Upper lobe of left lung (tissue), 4 donors: ENCODE results near the gene ADAR.

Experiments used
- EP300 ChIP-seq, 4 donors: sonication (generic); formaldehyde crosslinking; IDR thresholded peaks; one replicate each; pipeline ENCODE4 v1.5.1; 2017; ENCODE audit warnings: antibody characterized with exemption in 4 of 4, control low read depth in 2 of 4
- POLR2A ChIP-seq, 4 donors: fragments of 450-650 bp; IDR thresholded peaks; one replicate each; pipeline ENCODE4 v1.5.1; 2016 to 2017; ENCODE audit warnings: antibody characterized with exemption in 4 of 4, mild to moderate bottlenecking in 2 of 4
- POLR2AphosphoS5 ChIP-seq, 2 donors: sonication (generic); formaldehyde crosslinking; IDR thresholded peaks; one replicate each; pipeline ENCODE4 v1.5.1; 2017; ENCODE audit warnings: antibody characterized with exemption in 2 of 2
- TF ChIP-seq, protein P1 (sequence below), 6 experiments: fragments of 450-650 bp in 4 of 6; fragments of 200-600 bp in 2 of 6; sonication (generic) in 2 of 6; IDR thresholded peaks; one replicate each; pipeline ENCODE4 v1.5.1; 2016 to 2019; ENCODE audit warnings: antibody characterized with exemption in 6 of 6

DNA sequence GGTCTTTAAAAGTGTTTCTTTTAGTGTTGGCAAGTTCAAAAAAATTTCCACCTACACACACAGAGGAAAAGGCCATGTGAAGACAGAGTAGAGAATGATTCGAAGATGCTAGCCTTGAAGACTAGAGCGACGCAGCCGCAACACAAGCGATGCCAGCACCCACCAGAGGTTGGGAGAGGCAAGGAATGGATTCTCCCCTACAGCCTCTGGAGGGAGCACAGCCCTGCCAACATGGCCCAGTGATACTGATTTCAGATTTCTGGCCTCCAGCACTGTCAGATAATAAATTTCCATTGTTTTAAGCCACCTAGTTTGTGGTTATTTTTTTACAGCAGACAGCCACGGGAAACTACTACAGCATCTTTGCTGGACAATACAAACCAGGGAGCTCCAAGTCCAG, 6.9 kb upstream of the ADAR start:
- TF ChIP-seq POLR2A (IDR thresholded peaks at IDR 0.05) (no peak), POLR2AphosphoS5 (IDR thresholded peaks at IDR 0.05) (no peak), EP300 (IDR thresholded peaks at IDR 0.05) (no peak)
- TF ChIP-seq, protein P1, sequence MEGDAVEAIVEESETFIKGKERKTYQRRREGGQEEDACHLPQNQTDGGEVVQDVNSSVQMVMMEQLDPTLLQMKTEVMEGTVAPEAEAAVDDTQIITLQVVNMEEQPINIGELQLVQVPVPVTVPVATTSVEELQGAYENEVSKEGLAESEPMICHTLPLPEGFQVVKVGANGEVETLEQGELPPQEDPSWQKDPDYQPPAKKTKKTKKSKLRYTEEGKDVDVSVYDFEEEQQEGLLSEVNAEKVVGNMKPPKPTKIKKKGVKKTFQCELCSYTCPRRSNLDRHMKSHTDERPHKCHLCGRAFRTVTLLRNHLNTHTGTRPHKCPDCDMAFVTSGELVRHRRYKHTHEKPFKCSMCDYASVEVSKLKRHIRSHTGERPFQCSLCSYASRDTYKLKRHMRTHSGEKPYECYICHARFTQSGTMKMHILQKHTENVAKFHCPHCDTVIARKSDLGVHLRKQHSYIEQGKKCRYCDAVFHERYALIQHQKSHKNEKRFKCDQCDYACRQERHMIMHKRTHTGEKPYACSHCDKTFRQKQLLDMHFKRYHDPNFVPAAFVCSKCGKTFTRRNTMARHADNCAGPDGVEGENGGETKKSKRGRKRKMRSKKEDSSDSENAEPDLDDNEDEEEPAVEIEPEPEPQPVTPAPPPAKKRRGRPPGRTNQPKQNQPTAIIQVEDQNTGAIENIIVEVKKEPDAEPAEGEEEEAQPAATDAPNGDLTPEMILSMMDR (IDR thresholded peaks at IDR 0.05) = no peak
